ENCODE measurements around the gene GRAMD2B. TPM values are rescaled to one million over a fixed set of nuclear protein-coding genes. Genes with fewer than 3 reads are reported as not detected.

Gene GRAMD2B
- total and polyA plus RNA-seq, 2 of the 8 experiments (the other 6 are each of a cell fraction or from before 2014, with no cell fraction given), result 6.4 to 9.4 TPM

DNA sequence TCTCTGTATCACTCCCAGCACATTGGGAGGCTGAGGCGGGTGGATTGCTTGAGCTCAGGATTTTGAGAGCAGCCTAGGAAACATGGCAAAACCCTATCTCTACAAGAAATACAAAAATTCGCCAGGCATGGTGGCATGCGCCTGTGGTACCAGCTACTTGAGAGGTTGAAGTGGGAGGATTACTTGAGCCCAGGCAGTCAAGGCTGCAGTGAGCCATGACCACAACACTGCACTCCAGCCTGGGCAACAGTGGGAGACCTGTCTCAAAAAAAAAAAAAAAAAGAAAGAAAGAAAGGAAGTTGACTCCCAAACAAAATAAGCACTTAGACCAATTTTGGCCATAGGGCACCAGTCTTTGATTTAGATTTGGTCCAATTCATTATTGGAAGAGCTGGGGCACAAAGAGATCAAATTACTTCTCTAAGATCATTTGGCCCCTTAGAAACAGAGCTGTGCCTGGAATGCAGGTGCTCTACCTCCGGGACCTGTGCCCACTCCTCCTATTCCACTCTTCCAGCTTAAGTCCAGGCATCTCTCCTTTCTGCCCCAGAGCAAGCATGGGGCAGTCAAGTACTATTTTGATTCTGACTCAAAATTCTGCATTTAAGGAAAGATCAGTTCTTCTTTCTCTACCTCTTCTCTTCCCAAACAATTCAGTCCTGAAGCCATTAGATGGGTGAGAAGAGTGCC, 112.8 kb downstream of the GRAMD2B start:
- CTCF ChIA-PET (ENCODE audit: partially characterized antibody), result interaction anchor here (0.7 to 7.7 kb wide), 12 partner anchors 7 to 197 kb away, joined by 3 to 76 read pairs (median 6); no protein-coding TSS in a partner anchor
- Histone ChIP-seq H3K4me1 (replicated peaks in 1 of 4; ENCODE audit: control insufficient read depth in 3 of 4, insufficient read depth in 4 of 4, low read length in 3 of 4) (peaks cover 0 to 2% (median under 1%) of the 10 kb centered on the region in 4 experiments; a peak in 3 of 7 replicates), H2BK20ac (ENCODE audit: low read length) (no peak overlapping the region), H4K20me1 (replicated peaks in 1 of 2; ENCODE audit: control insufficient read depth in 1 of 2, insufficient read depth in 2 of 2, low read length in 2 of 2) (no peaks in the 10 kb centered on the region), H3K27ac (ENCODE audit: low read depth, low read length) (no peak overlapping the region), H3K4me2 (ENCODE audit: insufficient read depth in 1 of 2, low read depth in 2 of 2, low read length in 2 of 2) (no peak overlapping the region), H2BK15ac (ENCODE audit: low read length) (no peak overlapping the region), H3K14ac (ENCODE audit: insufficient read length) (no peak overlapping the region), H2AK5ac (ENCODE audit: low read depth, low read length) (no peak overlapping the region), H3K9me3 (ENCODE audit: insufficient read depth in 2 of 2, low read depth in 1 of 2, low read length in 1 of 2) (no peaks in the 10 kb centered on the region), H4K5ac (ENCODE audit: insufficient read length, low read depth, low read length) (no peak overlapping the region), H3K4me3 (ENCODE audit: extremely low read depth in 1 of 4, insufficient read depth in 2 of 4, low read depth in 3 of 4, low read length in 4 of 4) (no peak overlapping the region), H4K91ac (replicated peaks; ENCODE audit: insufficient read length, low read length) (no peak overlapping the region), H3K9ac (replicated peaks in 1 of 4; ENCODE audit: extremely low read depth in 1 of 4, low read depth in 3 of 4, low read length in 3 of 4) (no peak overlapping the region), H3K27me3 (replicated peaks in 1 of 4; ENCODE audit: control insufficient read depth in 3 of 4, extremely low read depth in 1 of 4, insufficient read depth in 3 of 4, low read length in 3 of 4) (no peaks in the 10 kb centered on the region), H3K79me1 (ENCODE audit: low read depth, low read length) (no peaks in the 10 kb centered on the region), H3K4ac (replicated peaks; ENCODE audit: insufficient read length, low read depth, low read length) (no peak overlapping the region), H3K79me2 (ENCODE audit: control insufficient read depth in 1 of 2, insufficient read depth in 2 of 2, low read length in 2 of 2) (no peaks in the 10 kb centered on the region), H4K8ac (ENCODE audit: extremely low read depth, insufficient read depth, low read length) (no peak overlapping the region), H3K36me3 (ENCODE audit: control insufficient read depth in 2 of 4, insufficient read depth in 4 of 4, low read length in 3 of 4) (no peaks in the 10 kb centered on the region), H2AFZ (ENCODE audit: low read length) (no peak overlapping the region), H3K18ac (ENCODE audit: extremely low read depth, low read length) (no peak overlapping the region), H3K56ac (replicated peaks; ENCODE audit: insufficient read length, low read depth, low read length) (no peak overlapping the region), H2BK120ac (replicated peaks; ENCODE audit: low read depth, low read length) (no peak overlapping the region), H3K23me2 (ENCODE audit: low read depth, low read length) (no peaks in the 10 kb centered on the region), H3K23ac (ENCODE audit: insufficient read length) (no peak overlapping the region), H2BK12ac (ENCODE audit: low read depth, low read length) (no peak overlapping the region), H2BK5ac (ENCODE audit: low read depth, low read length) (no peak overlapping the region)
- POLR2A ChIA-PET (ENCODE audit: partially characterized antibody), result interaction anchor here (0.9 to 1.3 kb wide), 2 partner anchors 10 to 59 kb away, joined by 3 read pairs; partner anchors contain the start of gene ALDH7A1
- DNase-seq (ENCODE audit: low read depth in 1 of 2, low spot score in 2 of 2) (peak in 1 of 2 experiments; percentile 20), FAIRE-seq (no peak)
- WGBS, 2 experiments (ENCODE audit: extremely low coverage in 1 of 2, insufficient coverage in 1 of 2, insufficient read length in 1 of 2, insufficient replicate concordance in 2 of 2, low coverage in 1 of 2, low lambda C conversion rate in 2 of 2, missing lambda C conversion rate in 1 of 2), result 87% methylated on average over 4 of the region's 4 CpGs; no CpG with 5 or more reads in 1 of the 2 experiments
- TF ChIP-seq SP2 (IDR thresholded peaks at IDR 0.05; ENCODE audit: low read length) (no peak), TEAD4 (IDR thresholded peaks at IDR 0.05; ENCODE audit: low read depth, low read length) (peak; percentile 48; the same call in 1 of the 2 replicates), PHF8 (conservative IDR thresholded peaks at IDR 0.05; ENCODE audit: low read depth, low read length) (no peak), EP300 (IDR thresholded peaks at IDR 0.05; ENCODE audit: borderline replicate concordance in 1 of 2, low read depth in 2 of 2, low read length in 2 of 2) (no peak)

Measured in H1 (cell line).